Smooth muscle cell (in vitro differentiated cells): ENCODE results near the gene LDLRAD3. TPM values are rescaled to one million over a fixed set of nuclear protein-coding genes. Genes with fewer than 3 reads are reported as not detected.

ENCODE experiments used
- DNase-seq: peaks from one replicate; lab custom pipeline; 2025; ENCODE audit not compliant: unreplicated experiment; lab: John Stamatoyannopoulos, UW
- H2AFZ ChIP-seq: fragments of 200-600 bp; sonication (generic); 2 replicates; pipeline ENCODE4 v1.6.0; 2016; ENCODE audit warnings: antibody characterized with exemption, low read depth, mild to moderate bottlenecking
- H3F3A ChIP-seq: fragments of 200-600 bp; sonication (generic); 2 replicates; pipeline ENCODE4 v1.6.0; 2017; ENCODE audit warnings: antibody characterized with exemption, low read depth
- H3K27ac ChIP-seq: fragments of 200-600 bp; sonication (generic); 2 replicates; pipeline ENCODE4 v1.5.1; 2016; ENCODE audit warnings: low read depth, mild to moderate bottlenecking
- H3K27me3 ChIP-seq: fragments of 200-600 bp; sonication (generic); 2 replicates; pipeline ENCODE4 v1.6.1; 2016; ENCODE audit warnings: low read depth, mild to moderate bottlenecking
- H3K36me3 ChIP-seq: fragments of 200-600 bp; sonication (generic); 2 replicates; pipeline ENCODE4 v1.5.1; 2016; ENCODE audit warnings: low read depth
- H3K4me1 ChIP-seq: fragments of 200-600 bp; sonication (generic); 2 replicates; pipeline ENCODE4 v1.5.1; 2016; ENCODE audit warnings: low read depth
- H3K4me2 ChIP-seq: fragments of 200-600 bp; sonication (generic); 2 replicates; pipeline ENCODE4 v1.6.0; 2016; ENCODE audit warnings: mild to moderate bottlenecking
- H3K4me3 ChIP-seq: fragments of 200-600 bp; sonication (generic); 2 replicates; pipeline ENCODE4 v1.5.1; 2016; ENCODE audit warnings: mild to moderate bottlenecking
- H3K79me2 ChIP-seq: fragments of 200-600 bp; sonication (generic); 2 replicates; pipeline ENCODE4 v1.6.0; 2016; ENCODE audit warnings: low read depth, mild to moderate bottlenecking
- H3K9ac ChIP-seq: fragments of 200-600 bp; sonication (generic); 2 replicates; pipeline ENCODE4 v1.6.0; 2016; ENCODE audit warnings: low read depth
- H3K9me3 ChIP-seq: fragments of 200-600 bp; sonication (generic); replicated peaks from 2 replicates; pipeline ENCODE4 v1.5.1; 2016; ENCODE audit warnings: low read depth
- H4K20me1 ChIP-seq: fragments of 200-600 bp; sonication (generic); 2 replicates; pipeline ENCODE4 v1.6.0; 2016; ENCODE audit warnings: low read depth
- WGBS: methylation state at CpG from one replicate; pipeline ENCODE4 v1.1.7; 2016; ENCODE audit warnings: low lambda C conversion rate; 5-methylcytosine and 5-hydroxymethylcytosine counted together
- polyA plus RNA-seq: library from polyadenylated mRNA; unstranded; fragments of >200 nt; fragmentation: Nextera tagmentation; extraction: Ambion mirVana; gene quantifications from 2 replicates; pipeline ENCODE4 v1.2.1, GENCODE V29; 2016
- total RNA-seq: library from RNA; depleted of rRNA; stranded (reverse); fragments of >200 nt; gene quantifications from 2 replicates; pipeline ENCODE4 v1.2.3, GENCODE V29; 2014
- TF ChIP-seq, protein P1 (sequence below): fragments of 200-600 bp; sonication (generic); IDR thresholded peaks from 2 replicates; pipeline ENCODE4 v1.5.1; 2017; ENCODE audit warnings: borderline replicate concordance, mild to moderate bottlenecking, antibody characterized with exemption; ENCODE audit not compliant: insufficient read depth, poor library complexity, severe bottlenecking

LDLRAD3 gene
- total and polyA plus RNA-seq, 2 experiments from 2014 or later = 6.1 to 10.0 TPM

- Histone ChIP-seq H3K9me3 (no peaks in the 10 kb centered on the region), H3K4me1 (peaks cover 10% of the 10 kb centered on the region), H3K9ac (no peak overlapping the region), H3K4me3 (no peak overlapping the region), H3K27ac (no peak overlapping the region), H3K36me3 (no peaks in the 10 kb centered on the region), H2AFZ (no peak overlapping the region), H3F3A (no peaks in the 10 kb centered on the region), H3K4me2 (no peak overlapping the region), H3K27me3 (no peaks in the 10 kb centered on the region), H4K20me1 (peaks cover 40% of the 10 kb centered on the region), H3K79me2 (no peaks in the 10 kb centered on the region)
- WGBS = 93% methylated on average over 3 of the region's 3 CpGs
- no peak for DNase-seq
- TF ChIP-seq, protein P1, sequence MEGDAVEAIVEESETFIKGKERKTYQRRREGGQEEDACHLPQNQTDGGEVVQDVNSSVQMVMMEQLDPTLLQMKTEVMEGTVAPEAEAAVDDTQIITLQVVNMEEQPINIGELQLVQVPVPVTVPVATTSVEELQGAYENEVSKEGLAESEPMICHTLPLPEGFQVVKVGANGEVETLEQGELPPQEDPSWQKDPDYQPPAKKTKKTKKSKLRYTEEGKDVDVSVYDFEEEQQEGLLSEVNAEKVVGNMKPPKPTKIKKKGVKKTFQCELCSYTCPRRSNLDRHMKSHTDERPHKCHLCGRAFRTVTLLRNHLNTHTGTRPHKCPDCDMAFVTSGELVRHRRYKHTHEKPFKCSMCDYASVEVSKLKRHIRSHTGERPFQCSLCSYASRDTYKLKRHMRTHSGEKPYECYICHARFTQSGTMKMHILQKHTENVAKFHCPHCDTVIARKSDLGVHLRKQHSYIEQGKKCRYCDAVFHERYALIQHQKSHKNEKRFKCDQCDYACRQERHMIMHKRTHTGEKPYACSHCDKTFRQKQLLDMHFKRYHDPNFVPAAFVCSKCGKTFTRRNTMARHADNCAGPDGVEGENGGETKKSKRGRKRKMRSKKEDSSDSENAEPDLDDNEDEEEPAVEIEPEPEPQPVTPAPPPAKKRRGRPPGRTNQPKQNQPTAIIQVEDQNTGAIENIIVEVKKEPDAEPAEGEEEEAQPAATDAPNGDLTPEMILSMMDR = no peak
Measured at GRCh38 chr11:35974882-35975589, 31.2 kb downstream of the LDLRAD3 start.

- DNase-seq = no peak
- TF ChIP-seq, protein P1 = no peak
- H3K4me3 ChIP-seq = no peak overlapping the region
- H3K4me2 ChIP-seq = no peak overlapping the region
- H3K79me2 ChIP-seq = peaks cover 3% of the 10 kb centered on the region
- no peaks in the 10 kb centered on the region for H3K9me3 ChIP-seq
- H3K36me3 ChIP-seq = no peaks in the 10 kb centered on the region
- H4K20me1 ChIP-seq = peaks cover 39% of the 10 kb centered on the region
- H3K4me1 ChIP-seq = peaks cover 10% of the 10 kb centered on the region
- 95% methylated on average over 6 of the region's 6 CpGs for WGBS
- no peak overlapping the region for H2AFZ ChIP-seq
- H3K27ac ChIP-seq = no peak overlapping the region
- no peak overlapping the region for H3K9ac ChIP-seq
- no peaks in the 10 kb centered on the region for H3K27me3 ChIP-seq
- H3F3A ChIP-seq = no peaks in the 10 kb centered on the region
Measured at GRCh38 chr11:35976434-35976833, 32.6 kb downstream of the LDLRAD3 start.

DNA sequence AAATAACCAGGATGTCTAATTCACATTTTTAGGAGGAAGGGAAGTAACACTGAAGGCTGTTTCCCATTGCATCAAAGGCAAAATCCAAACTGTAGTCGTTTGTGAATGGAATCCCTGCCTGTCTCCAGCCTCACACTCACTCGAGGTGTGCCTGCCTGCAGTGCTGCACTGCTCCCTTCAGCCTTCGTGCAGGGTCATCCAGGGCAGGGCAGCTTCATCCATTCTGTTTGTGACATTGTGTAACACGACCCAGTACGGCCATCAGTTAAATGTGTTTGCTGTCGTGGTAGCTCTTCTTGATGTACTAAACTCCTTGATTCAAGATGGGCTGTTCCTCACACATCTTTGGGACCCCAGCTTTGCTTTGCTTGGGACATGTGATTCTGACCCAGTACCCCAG, 34.3 kb downstream of the LDLRAD3 start:
- H3K79me2 ChIP-seq = peaks cover 3% of the 10 kb centered on the region
- no peaks in the 10 kb centered on the region for H3K9me3 ChIP-seq
- no peak for DNase-seq
- peaks cover 10% of the 10 kb centered on the region for H3K4me1 ChIP-seq
- no peak overlapping the region for H3K9ac ChIP-seq
- H3K4me2 ChIP-seq = no peak overlapping the region
- no peaks in the 10 kb centered on the region for H3F3A ChIP-seq
- no peak overlapping the region for H2AFZ ChIP-seq
- H3K4me3 ChIP-seq = no peak overlapping the region
- 51% methylated on average over 6 of the region's 6 CpGs for WGBS
- H3K27me3 ChIP-seq = no peaks in the 10 kb centered on the region
- peaks cover 42% of the 10 kb centered on the region for H4K20me1 ChIP-seq
- TF ChIP-seq, protein P1 = no peak
- H3K27ac ChIP-seq = no peak overlapping the region
- H3K36me3 ChIP-seq = no peaks in the 10 kb centered on the region

DNA sequence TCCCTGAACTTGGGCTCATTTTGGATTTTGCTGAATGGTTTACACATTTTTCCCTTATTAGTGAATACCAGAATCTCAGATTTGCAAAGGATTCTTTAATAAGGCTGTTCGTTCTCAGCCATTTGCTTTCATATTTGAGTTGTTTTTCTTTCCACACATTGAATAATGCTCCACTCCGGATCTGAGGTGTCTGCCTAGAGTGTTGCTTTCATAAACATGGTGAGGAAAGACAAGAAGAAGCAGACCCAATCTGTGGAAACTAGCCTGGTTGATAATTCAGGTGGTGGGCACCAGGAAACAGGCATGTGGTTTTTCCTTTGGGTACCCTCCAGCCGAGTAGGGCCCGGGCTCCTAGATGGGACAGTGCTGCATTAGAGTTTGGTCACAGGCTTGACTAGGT, 35.0 kb downstream of the LDLRAD3 start:
- H3K4me3 ChIP-seq = no peak overlapping the region
- H3K79me2 ChIP-seq = peaks cover 8% of the 10 kb centered on the region
- H3K27ac ChIP-seq = no peak overlapping the region
- H2AFZ ChIP-seq = no peak overlapping the region
- H3K4me2 ChIP-seq = no peak overlapping the region
- H3K9me3 ChIP-seq = no peaks in the 10 kb centered on the region
- H3K4me1 ChIP-seq = peaks cover 10% of the 10 kb centered on the region
- WGBS = 89% methylated on average over 4 of the region's 4 CpGs
- no peaks in the 10 kb centered on the region for H3F3A ChIP-seq
- DNase-seq = no peak
- no peaks in the 10 kb centered on the region for H3K27me3 ChIP-seq
- peaks cover 49% of the 10 kb centered on the region for H4K20me1 ChIP-seq
- TF ChIP-seq, protein P1 = no peak
- H3K9ac ChIP-seq = no peak overlapping the region
- no peaks in the 10 kb centered on the region for H3K36me3 ChIP-seq
